Epithelial cell of prostate (primary cell): ENCODE results near the gene FARS2.

Experiments
- DNase-seq: peaks from one replicate; pipeline ENCODE4 v3.0.0-alpha.2; 2011; ENCODE audit warnings: low read depth, low spot score
- H3K27ac ChIP-seq: fragments of 450-650 bp; 2 replicates; pipeline ENCODE4 v1.5.1; 2017; ENCODE audit warnings: mild to moderate bottlenecking

Gene FARS2

DNA sequence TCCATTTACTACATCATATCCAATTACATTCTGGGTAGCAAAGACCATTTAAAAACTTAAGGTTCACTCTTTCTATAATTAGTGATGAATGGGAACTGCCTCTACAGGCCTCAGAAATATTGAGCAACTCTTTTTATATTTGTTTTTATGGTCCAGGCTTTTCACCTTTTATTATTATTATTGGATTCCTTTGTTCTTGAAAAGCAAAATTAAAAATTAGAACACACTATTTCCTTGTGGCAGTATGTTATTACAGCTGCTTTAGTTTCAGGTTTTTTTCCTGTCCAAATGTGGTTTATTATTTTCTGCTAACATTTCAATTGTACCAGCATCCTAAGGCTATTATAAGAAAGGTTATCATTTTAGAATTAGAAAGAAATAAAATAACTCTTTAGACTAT lies 150.1 kb downstream of the FARS2 start:
- no peak overlapping the region for H3K27ac ChIP-seq
- DNase-seq: no peak

DNA sequence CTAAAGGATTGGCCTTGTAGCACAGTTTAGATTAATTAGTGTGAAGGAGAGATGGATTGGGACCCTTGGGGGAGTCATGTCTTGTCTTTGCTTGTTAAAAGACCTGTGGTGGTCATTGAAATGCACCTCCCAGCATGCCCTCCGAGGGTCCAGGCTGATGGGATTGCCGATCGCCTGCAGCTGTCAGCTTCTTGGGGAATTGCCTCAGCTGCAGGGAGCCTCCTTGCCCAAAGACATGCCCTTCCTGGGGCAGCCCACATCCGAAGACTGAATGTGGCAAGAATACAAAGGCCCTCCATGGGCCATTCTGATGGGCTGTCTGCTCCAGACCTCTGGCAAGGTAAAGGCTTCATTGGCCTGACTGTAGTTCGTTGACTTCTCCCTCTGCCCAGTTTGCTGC lies 150.7 kb downstream of the FARS2 start:
- no peak for DNase-seq
- no peak overlapping the region for H3K27ac ChIP-seq

DNA sequence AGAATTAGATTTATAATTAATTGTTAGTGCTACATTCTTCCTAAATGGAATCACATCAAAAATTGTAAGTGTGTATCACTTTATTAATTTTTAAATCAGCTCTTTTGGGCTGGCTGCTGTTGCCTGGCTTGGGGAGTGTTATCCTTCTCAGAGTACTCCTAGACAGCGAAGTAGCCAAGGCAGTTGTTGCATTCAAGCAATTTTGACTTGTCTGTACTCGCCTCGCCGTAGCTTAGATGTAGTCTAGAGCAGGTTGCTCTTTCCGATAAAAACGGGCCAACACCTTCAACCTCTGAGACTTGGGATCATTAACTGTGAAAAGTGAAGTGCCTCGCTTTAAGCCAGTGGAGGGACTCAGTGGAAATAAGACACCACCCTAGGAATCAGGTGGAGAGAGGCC lies 151.3 kb downstream of the FARS2 start:
- no peak overlapping the region for H3K27ac ChIP-seq
- DNase-seq: no peak

DNA sequence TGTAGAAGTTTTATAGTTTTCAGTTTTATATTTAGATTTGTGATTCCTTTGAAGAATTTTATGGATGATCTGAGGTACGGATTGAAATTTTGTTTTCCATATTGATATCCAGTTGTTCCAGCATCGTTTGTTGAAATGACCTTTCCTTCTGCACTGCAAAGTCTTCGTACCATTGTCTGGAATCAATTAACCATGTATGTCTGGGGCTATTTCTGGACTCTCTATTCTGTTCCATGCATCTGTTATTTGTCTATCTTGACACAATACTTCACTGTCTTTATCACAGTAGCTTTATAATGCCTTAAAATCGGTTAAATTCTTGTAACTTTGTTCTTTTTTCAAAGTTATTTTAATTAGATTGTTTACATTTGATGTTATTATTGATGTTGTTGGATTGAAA lies 154.9 kb downstream of the FARS2 start:
- no peak overlapping the region for H3K27ac ChIP-seq
- DNase-seq: no peak

DNA sequence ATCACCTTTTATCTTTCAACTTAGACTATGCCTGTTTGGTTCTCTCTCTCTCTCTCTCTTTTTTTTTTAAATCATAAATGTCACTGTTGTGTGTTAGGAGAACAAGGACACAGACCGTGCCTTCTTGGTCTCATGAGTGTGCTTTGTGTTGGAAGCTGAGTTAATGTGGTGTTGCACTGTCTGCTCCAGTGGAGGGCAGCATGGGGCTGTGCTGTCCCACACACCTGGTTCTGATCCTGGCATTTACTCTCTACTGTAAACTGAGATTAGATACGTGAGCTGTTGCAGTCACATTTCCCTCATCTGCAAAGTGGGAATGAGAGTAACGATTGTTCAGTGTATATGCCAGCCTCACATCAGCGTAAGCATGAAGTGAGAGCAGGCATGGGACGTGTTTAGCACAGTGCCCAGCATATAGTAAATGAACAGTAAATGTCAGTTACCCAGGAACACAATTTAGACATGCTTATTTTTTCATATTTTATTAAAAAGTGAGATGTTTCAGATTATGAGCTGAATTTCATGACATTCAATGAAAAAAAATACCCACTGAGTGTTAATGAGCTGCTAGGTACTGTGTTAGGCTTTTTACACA lies 161.1 kb downstream of the FARS2 start:
- H3K27ac ChIP-seq: no peak overlapping the region

DNA sequence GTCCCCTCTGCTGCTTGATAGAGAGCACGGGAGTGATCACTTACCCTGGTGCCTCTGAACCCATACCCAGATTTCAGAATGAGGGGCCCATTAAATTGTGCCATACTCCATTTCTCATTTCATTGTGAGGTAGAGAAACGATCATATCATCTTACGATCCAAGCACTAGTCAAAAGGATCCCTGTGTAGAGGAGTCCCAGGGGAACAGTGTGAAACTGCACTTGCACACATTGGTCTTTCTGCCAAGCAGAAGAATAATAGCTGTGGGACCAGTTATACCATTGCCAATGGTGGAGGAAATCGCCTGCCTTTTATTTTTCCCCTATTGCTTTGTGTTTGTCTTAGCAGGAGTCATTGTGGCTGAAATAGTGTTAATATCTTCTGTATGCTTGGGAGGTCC lies 161.9 kb downstream of the FARS2 start:
- H3K27ac ChIP-seq: no peak overlapping the region
- DNase-seq: no peak

More for the DNA sequence above, 161.1 kb downstream of the FARS2 start:
- DNase-seq: no peak

DNA sequence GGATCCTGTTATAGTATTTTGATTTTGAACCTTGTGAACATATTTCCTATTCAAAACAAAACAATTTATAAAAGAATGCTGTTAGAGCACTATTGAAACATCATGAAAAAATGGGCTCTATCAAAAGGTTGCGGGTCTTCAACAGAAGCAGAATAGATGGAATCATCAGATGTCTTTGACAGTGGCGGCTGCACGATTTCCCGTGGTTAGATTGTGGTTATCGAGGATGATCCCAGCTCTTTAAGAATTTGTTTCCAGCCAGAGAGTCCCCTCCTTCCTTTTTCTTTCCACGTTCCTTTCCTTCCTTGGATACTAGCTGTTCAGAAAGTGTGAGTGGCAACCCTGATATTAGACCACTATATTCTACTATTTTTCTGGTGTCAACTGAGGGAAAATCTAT lies 163.4 kb downstream of the FARS2 start:
- DNase-seq: no peak
- H3K27ac ChIP-seq: no peak overlapping the region

DNA sequence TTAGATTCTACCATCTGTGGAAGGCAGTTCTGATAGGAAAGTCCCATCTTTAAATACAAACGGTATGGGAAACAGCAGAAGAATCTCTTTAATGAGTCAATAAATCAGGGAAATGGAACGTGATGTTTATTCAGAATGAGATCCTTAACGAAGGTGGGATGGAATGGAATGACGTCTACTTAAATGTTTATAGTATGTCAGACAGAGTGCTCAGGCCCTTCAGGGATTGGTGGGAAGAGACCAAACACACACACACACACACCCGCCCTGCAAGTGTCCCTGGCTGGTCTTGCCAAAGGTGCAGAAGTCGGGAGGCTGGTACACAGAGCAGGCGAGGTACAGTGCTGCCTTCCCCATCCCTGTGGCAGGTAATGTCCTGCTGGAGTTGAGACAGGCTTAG lies 164.0 kb downstream of the FARS2 start:
- no peak overlapping the region for H3K27ac ChIP-seq
- no peak for DNase-seq

DNA sequence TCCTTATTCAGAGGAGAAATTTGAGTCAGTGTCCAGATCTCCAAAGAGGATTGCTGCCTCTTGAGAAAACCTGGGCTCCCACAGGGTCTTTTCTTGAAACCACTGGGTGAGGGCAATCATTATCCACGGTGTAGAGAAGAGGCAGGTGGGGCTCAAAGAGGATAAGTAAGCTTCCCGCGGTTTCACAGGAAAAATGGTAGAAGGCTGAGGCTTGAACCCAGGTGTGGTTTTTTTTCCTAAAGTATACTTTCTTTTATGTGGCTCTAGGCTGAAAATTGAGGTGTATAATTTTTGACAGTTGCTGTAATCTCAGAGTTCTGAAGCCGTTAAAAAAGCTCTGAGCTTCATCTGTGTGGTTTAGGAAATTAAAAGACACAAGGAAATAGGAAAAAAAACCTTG lies 164.5 kb downstream of the FARS2 start:
- no peak overlapping the region for H3K27ac ChIP-seq
- no peak for DNase-seq

DNA sequence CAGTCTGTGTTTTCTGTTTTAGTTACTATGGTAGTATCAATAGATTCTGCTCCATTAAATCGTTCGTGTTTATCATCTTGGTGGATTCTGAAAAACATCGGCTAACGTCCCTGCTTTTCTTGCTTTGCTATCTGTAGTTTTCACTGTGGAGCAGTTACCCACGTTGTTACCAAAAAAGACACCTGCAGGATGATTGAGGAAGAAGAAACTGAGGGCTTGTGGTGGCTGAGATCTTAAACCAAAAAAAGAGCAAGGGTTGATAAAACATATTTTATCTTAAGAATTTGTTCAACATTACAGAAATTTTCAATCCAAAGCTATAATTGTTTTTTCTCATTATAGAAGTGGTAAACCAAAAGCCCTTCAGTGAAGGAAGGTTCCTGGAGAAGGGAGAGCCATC lies 166.3 kb downstream of the FARS2 start:
- DNase-seq: no peak
- no peak overlapping the region for H3K27ac ChIP-seq

DNA sequence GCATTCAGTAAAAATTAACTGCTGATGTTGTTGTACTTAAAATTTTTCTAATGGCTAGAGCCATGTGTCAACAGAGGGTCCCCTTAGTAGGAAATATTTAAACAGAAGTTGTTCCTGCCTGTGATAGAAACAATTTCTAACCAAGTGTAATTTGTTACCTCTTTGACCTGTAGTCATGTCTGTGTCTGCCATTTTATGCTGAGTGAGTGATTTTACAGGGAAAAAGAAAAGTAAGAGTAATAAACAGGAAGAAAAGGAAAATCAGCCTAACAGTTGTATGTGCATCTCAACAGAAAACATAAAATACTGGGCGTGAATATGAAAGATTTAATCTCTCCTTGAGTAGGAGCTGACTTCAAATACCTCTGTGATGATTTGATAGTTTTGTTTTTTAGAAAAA lies 172.0 kb downstream of the FARS2 start:
- H3K27ac ChIP-seq: no peak overlapping the region

DNA sequence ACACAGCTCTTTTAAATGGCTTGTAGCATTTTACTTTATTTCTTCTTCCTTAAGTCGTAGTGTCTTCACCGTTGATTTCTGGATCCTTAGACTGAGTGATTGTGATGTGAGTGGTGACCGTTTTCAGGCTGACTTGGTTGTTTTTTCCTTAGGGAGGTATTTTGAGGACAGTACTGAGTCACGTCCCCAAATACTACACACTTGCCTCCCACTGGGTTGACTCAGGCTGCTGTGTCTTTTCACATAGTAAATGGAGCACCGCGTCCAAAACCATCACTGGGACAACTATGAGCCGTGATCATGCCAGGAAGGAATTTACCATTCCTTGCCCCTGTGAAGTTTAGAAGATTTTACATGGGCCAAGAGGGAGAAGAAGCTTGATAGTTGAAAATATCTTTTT lies 174.1 kb downstream of the FARS2 start:
- no peak for DNase-seq
- H3K27ac ChIP-seq: no peak overlapping the region

More for the DNA sequence above, 172.0 kb downstream of the FARS2 start:
- DNase-seq: no peak

DNA sequence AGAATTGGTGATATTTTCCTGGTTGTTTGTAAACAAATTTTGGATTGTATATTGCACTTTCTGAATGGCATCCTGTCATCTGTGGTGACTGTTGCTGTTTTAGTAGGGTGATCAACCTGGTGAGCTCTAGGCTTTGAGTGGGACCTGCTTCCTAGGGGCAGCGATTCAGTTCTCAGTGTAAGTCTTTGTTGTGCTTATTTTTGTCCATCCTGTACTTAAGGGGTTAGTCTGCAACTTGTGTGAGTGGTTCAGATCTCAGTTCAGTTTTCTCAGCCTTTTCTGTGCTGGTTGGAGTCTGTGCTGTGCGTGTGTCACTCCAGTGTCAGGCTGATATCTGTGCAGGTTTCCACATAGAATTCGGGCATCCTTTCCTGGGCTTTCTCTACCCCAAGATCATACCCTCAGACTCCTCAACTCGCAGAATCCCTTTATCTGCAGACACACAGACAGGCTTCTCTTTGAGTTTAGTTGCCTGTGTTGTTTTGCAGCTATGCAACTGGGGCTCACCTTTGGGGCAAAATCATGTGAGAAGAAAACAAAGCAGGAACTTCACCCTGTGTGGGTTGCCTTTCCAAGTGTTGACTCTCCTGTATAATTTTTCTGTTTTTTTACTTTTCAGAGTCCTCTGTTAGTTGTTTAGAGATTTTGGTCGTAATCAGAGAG lies 177.7 kb downstream of the FARS2 start:
- DNase-seq: no peak
- no peak overlapping the region for H3K27ac ChIP-seq

DNA sequence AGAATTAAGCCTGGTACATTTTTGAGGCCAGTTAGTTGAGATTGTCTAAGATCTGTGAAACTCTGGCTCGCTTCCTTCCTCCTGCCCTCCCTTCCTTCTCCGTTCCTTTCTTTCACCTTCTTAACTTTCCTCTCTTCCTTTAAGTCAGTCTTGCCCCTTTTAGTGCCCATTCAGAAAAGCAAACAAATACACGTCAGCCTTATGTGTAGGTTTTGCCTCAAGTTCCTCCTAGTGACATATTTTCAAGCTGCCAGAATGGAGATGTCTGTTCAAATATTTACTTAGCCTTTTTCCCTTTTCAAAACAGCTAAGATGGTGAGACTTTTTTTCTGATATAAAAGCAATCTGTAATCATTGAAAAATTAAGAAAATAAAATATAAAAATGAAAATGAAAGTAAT lies 178.4 kb downstream of the FARS2 start:
- no peak for DNase-seq

DNA sequence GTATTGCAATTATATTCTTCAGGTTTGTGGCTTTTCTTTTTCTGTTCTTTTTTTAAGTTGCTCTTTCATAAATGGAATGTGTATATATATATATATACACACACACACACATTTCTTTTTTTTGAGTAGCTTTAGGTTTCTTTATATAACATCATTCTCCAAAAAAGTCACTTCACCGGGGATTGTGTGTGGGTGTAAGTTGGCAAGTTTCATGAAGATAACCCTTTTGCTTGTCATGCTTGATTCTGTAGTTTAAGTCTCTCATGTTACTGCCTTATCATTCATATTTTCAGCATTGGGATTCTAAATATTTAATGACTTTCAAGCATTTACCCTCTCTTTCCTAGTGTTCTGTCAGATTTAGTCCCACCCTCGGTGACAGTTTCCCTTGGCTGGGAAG lies 181.0 kb downstream of the FARS2 start:
- DNase-seq: no peak
- no peak overlapping the region for H3K27ac ChIP-seq

More for the DNA sequence above, 178.4 kb downstream of the FARS2 start:
- no peak overlapping the region for H3K27ac ChIP-seq

DNA sequence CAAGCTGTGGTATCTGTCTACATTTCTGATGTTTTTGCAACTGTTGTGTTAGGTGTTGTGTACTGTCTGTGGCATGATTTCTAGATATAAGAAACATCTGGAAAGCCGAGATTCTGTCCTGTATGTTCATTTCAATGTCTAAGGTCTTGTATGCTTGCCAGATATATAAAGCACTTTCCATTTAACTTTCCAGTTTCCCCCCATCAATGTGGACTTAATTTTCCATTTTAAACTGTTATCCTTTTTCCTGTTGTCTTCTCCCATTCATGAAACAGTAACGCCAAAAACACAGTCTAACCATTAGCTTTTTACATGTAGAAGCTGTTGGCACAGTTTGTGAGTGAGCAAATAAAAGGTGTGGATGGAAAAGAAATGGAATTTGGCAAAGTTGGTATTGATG lies 181.6 kb downstream of the FARS2 start:
- no peak for DNase-seq
- no peak overlapping the region for H3K27ac ChIP-seq

DNA sequence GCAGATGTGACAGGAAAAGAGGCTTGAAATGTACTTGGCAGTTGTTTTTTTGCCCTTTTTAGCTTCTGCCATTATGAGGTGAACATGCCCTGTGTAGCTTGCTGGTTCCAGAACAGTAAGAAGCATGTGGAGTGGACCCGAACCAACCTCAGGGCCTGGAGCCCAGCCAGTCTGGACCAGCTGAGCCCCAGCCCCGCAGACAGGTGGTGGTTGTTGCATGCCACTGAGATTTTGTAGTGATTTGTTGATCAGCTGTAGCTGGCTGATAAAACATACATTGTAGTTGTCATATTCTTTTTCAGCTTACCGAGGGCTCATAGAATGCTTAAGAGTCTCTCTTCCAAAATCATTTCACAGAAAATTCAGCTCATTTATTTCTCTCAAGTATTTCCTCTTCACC lies 182.2 kb downstream of the FARS2 start:
- H3K27ac ChIP-seq: no peak overlapping the region
- no peak for DNase-seq

DNA sequence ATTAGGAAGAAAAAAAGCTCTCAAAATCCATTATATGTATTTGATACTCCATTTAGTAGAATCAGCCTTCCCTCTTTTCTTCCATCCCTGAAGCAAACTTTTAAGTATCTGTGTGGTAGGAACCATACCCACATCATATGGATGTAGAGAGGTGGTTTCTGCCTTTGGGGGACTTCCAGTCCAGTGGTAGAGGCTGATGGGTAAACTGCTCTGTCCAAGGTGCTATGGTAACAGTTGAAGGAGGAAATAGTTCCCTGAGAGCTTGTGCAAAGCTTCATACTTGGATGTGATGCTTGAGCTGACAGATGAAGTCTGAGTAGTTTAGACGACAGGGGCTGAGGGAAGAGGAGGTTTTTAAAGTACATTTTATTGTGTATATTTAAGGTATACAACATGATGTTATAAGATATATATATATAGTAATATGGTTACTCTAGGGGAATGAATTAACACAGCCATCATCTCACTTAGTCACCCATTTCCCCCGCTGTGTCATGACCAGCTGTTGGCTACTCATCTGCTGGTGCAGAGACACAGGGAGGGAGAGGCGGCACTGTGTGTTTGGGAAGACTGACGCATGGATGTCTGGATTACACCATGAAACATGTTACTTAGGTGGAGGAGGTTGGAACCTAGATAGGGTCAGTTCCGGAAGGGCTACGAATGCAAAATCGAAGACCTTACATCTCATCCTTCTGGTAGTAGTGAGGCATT lies 185.2 kb downstream of the FARS2 start:
- H3K27ac ChIP-seq: no peak overlapping the region
- DNase-seq: no peak

DNA sequence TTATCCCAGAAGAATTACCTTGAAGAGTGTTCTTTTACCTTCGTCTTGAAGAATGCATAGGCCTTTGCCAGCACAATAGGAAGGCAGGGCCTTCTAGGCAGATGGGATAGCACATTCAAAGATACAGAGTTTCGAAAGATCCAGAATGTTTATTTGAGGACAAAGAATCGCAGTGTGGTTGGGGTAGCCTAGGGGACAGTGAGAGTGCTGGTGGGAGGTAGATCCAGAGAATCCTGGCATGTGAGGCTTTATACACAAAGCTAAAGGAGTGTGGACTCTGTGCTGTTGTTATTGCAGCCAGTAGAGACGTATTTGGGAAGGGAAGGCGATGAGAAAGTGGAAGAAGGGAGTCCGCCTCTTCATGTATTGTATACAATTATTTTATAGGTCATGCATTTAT lies 186.6 kb downstream of the FARS2 start:
- H3K27ac ChIP-seq: no peak overlapping the region
- no peak for DNase-seq

DNA sequence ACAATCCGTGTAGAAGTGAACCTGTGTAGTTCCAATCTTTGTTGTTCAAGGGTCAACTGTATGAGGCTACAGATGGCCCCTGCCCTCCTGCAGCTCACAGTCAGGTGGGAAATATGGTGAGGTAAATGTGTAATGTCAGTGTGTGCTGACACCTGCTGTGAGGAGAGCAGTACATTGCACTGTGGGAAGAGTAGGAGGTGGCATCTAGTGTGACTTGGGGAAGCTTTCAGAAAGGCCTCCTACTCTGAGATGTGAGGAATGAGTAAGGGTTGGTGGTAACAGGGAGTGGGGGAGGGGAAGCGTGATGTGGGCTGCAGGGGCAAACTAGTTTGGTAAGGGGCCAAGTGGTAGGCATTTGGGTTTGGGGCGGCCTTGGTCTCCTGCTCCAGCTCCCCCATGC lies 188.8 kb downstream of the FARS2 start:
- DNase-seq: no peak
- no peak overlapping the region for H3K27ac ChIP-seq

DNA sequence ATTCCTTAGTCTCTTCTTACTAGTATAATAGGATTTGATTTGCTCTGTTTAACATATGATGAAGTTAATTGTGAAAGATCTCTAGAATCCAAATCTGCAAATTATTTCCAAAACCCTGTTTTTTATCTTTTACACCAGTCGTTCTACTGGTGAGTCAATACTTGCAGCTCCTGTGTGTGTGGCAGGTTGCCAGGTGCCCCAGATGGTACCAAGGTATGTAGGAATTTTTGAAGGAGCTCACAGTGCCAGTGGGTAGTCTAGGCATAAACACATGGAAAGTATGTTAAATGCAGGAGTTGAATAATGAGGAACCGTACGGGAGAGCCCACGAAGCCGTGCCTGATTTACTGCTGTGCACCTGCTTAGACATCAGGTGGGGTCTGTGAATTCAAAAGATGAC lies 192.2 kb downstream of the FARS2 start:
- no peak for DNase-seq
- H3K27ac ChIP-seq: no peak overlapping the region

DNA sequence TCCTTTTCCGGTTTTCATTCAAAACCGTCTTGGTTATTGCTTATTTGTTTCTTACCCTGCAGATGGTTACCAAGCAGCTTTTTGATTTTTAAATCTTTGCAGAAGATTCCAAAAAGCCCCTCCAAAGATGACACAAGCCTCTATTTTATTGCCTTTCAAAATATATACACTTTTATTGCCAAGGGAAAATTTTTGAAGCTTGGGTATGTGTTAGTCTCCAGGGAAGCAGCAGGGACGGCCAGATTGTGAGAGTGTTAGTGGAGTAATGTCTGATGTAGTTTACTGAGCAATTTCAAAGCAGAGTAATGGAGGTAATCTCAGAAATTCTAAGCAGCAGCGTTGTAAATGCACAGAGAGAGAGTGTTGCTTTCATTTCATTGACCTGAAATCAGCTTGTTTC lies 193.8 kb downstream of the FARS2 start:
- H3K27ac ChIP-seq: no peak overlapping the region
- no peak for DNase-seq
